Inflammatory macrophage (primary cell): ENCODE data around the gene TMEM242.
A peak's percentile ranks its signal among the peaks of the same experiment; 100 is the strongest.
"Not testable (repeated sequence)": the region's sequence is repeated elsewhere in the genome, so short reads cannot be mapped to it uniquely, and the experiment has no call there.

ENCODE experiments used
- DNase-seq, 2 donors: peaks; one replicate each; pipeline ENCODE4 v3.0.0-alpha.2; 2020 to 2022
- total RNA-seq, 18 experiments: gene quantifications; one replicate each; lab custom pipeline; 2026; ENCODE audit warnings: mixed read lengths in 6 of 18, inconsistent platforms in 2 of 18; lab: John Stamatoyannopoulos, UW

Gene TMEM242
- 3.6 to 20.5 (median 16.0) reads per million in 18 experiments for total RNA-seq

DNA sequence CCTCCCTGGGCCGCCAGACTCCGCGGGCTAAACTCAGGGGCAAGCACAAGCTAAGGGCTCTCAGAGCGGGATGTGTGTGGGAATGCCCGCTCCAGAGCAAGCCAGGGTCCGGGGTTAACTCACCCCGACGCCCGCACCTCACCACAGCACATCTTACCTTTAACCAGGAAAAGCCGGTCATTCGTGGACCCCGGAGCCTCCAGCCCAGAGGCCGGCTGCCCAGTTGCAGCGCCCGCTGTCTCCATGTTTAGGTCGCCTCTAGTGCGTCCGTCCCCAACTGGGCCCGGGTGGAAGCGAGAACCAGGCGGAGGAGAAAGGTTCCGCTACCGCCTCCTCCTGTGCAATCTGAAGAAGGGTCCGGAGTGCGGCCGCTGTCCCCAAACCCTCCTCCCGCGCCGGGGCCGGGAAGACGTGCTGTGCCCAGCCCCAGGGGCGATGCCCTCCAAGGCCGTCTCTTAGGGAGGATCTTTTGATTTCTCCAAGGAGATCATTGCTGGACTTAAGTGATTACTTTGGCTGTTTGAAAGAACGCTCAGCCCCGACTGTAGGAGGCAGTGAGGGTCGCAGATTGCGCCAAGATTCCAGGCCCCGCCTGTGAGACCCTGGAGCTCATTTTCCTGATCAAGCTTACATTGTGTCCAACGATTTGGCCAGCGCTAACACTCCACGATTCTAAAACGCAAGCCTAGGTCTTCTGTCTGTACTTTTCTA lies at the start of gene TMEM242:
Gene TMEM242 (minus strand): TSS at position 265 of the 711 bp plus-strand sequence. CDS start 20 bp downstream, at position 245.
- peak; percentile 93 to 96 for DNase-seq

DNA sequence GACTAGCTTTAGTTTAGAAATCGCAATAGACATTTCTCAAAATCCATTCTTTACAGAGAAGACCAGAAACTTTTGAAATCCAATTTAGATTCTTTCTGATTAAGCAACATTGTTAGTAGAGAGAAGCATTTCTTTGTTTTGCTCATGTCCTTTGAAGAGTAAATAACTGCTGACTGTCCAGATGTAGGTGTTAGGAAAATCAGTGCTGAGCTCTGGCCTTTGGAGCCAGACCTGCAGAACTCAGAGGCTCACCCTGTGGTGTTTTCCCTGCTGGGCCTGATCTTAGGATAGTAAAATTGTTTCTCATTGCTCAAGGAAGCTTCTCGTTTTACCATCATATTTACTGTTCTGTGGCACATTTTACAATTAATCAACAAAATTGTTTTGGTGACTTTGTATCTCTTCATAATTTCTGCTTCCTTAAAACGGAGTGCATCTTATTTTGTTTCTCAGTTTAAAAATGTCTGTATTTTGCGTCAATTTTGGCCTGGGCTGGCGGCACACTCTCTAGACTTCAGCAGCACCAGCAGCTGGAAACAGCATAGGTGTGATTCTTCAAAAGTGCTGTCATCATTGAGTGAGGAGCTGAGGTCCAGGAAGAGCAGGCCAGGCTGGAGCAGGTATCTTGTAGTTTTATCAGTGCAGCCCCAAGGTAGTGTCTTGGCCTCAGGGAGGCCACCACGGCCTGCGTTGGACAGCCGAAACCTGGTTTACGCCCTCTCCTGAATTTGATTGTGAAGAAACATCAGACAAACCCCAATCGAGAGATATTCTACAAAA lies 49.4 kb upstream of the TMEM242 start:
- DNase-seq = no peak

DNA sequence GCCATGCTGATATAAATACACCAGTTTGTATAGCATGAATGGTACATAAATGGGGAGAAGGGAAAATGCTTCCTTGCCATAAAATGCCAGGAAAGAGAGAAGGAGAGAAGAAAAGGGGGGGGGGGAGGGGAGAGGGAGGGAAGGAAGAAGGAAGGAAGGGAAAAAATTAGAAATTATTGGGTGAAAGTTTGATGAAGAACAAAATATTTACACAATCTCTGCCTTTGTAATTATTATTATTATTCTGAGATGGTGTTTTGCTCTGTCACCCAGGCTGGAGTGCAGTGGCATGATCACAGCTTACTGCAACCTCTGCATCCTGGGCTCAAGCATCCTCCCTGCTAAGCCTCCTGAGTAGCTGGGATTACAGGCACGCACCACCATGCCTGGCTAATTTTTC lies 47.4 kb upstream of the TMEM242 start:
- no peak for DNase-seq

DNA sequence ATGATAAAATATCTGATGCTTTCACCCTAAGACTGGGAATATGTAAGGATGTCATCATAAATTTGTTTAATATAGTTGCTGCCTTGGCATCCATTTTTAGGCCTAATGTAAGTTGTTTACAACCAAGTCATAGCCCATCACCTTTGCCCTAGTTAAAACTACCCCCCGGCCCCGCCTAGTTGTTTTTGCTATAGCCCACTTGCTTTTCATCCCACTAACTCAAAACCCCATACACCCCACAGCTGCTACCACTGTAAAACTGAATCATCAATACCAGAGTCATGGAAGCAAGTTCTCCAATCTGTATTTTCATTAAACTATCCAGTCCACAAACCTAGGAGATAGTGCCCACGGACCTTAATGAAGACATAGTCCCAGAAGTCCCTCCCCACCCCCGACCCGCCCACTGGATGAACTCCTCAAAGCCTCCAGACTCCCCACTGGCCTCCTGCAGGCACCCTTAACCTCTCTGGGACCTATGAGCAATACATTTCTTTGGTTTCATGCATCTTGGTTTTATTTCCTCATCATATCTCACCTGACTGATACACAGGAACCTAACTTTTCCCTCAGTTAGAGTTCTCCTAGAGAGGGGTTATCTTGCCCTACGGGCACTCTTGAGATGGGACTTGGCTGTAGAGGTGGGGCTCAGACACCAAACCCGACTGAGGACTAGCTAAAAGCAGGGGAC lies 45.2 kb upstream of the TMEM242 start:
- no peak for DNase-seq

DNA sequence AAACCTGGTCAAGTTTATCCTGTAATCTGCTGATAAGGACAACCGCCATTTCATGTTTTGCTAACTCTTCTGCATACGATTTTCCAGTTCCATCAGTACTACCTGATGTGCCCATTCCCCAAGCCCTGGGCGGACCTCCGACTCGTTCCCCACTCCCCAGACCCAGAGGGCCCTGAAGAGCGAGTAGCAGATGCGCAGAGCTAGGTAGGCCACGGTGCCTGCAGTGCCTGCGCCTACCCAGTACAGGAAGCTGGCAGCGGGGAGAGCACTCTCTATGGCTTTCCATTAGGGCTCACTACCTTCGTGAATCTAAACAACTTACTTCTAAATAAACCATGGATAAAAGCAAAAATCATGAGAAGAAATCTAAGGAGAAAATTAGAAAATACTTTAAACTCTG lies 43.3 kb upstream of the TMEM242 start:
- DNase-seq = no peak

DNA sequence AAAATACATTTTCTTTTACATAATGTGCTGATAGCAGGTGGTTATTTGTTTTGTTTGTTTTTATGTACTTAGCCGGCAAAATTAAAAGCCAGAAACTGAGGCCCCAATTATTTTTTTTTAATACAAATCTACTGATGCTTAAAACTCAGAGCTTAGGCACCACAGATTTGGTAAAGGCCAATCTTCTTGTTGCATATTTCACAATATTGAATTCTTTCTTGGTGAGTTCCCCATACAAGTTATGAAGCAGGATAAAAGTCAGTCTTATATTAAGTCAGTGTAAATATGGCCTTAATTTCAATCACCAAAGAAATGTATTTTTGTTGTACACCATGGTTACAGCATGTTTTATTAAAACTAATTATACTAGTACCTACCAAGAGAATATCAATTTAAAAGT lies 41.4 kb upstream of the TMEM242 start:
- DNase-seq = no peak

DNA sequence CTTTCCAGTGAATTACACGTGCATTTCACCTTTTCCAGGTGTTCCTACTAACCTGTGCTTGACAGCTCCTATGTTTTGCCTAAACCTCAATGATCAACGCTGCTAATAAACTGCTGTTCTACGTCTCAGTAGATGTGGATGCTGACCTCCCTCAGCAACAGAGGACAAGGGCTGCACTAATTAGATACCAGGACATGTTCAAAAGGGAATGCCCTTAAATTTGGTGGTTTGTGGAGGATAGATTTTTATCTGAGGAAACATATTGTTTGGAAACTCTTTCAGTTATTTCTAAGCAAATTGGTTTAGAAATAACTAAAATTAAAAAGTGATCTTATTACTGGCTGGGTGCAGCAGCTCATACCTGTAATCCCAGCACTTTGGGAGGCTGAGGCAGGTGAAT lies 38.6 kb upstream of the TMEM242 start:
- no peak for DNase-seq

DNA sequence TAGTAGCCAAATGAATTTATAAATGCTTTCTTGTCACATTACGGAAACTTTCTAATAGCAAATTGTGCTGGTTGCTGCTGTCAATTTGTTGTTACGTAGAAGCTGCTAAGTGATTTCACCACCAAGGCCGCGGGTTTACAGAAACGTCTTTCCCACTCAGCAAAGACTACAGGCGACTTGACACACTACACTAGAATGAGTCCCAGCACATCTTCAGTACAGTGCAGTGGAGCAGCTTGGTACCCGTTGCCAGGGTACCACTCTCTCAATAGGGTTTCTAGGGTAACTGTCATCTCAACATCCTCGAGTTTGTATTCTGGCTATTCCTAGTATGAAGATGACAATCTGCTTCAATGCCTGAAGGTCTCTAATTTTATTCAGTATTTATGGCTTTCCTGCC lies 35.0 kb upstream of the TMEM242 start:
- no peak for DNase-seq

DNA sequence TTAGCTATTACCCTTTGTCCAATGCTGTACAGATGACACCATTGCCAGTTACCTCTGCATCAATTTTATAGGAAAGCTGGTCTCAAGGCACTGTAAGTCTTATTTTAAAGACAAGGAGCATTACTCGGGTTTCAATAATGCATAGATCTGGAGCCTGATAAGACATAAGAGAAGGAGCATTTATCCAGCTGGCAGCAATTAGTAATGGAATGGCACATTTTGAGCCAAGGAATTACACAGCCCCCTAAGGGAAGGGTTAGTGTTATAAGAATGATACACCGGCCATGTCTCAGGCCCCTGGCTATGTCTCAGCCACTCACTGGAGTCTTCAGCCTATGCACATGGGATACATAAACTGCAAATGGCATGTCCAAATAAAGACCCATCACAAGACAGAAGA lies 23.1 kb upstream of the TMEM242 start:
- DNase-seq = no peak

DNA sequence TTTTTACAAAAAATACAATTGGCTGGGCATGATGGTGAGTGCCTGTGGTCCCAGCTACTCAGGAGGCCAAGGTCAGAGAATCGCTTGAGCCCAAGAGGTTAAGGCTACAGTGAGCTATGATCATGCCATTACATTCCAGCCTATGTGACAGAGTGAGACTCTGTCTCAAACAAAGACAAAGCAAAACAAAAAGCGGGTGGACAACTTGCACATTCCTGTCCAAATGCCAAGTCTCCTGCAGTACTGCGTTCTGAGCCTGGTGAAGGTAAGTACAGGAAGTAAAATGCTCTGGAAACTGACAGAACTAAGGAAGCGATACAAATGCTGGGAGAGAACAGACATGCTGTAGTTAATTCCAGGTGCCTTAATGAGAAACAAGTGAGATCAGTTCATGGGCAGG lies 20.4 kb upstream of the TMEM242 start:
- no peak for DNase-seq

DNA sequence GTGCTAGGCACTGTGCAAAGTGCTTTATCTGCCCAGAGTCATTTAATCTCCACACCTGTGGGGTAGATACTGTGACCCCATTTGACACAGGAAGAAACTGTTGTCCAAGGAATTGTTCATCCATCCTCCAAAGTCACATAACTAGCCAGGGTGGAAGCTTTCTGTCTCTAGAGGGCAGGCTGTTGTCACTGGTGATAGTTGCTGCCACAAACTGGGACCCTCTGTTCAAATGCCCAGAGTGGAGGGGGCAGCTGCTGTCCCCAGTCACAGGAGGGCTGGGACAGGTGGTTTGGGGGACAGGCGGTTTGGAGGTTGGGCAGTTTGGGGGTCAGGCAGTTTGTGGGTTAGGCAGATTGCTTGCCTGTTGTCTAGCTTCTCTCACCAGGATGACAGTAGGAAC lies 16.1 kb upstream of the TMEM242 start:
- DNase-seq = no peak

DNA sequence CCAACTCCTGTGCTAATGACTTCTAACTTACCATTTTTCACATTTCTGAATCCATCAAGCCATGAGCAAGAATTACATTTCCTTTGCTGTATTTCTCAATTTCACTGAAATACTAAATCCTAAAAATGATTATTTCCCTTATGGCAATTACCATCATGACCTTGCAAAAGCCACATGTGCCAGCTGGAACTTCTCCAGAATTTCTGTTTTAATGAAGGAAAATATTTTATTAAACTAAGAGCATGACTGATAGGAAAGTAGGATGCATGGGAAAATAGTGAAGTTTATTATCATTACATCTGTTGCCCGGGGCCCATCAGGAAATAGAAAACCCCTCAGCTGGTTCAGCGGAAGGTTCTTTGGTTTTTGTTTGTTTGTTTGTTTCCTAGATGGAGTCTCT lies 14.4 kb upstream of the TMEM242 start:
- no peak for DNase-seq

DNA sequence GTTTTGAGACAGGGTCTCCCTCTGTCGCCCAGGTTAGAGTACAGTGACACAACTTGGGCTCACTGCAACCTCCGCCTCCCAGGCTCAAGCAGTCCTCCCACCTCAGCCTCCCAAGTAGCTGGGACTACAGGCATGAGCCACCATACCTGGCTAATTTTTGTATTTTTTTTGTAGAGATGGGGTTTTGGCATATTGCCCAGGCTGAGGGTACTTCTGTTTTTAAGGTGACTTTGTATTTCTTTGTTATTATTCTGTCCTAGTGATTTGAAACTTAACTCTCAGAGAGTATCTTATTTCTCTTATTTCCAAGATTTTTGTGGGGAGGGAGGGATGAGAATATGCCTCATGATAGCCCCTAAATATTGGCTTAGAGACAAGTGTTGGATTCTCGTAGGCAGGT lies 14.0 kb upstream of the TMEM242 start:
- not testable (repeated sequence) for DNase-seq

DNA sequence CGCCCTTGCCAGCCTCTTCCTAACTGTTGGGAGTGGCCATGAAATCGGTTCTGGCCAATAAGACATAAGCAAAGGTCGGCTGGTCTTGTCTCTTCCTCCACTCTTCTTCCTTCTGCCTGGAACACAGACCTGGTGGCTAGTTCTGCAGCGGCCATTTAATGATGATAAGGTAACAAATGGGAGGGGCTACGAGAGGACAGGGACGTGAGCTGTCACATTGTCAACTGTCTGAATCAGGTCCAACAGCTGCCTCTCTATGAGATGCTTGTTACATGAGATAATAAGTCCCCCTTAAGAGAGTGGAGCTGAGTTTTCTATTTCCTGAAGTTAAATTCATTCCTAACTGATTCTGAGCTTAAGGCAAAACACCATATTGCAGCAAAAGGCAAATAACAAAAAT lies 12.5 kb upstream of the TMEM242 start:
- no peak for DNase-seq

DNA sequence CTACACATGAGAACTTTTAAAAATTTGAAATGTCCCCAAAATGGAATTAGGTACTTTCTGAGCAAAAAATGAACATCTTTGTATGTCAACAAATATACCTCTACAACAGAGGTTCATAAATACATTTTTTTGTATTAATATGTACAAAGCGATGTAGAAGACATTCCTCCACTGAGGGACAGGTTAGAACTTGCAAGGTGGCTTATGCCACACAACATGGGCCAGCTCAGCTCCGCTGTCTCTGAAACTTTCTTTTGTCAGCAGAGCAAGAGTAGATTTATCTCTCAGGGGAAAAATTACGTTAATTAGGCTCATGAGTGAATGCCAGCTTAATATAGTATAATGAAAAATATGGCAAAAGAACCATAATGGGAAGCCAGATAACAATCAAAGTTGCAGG lies 10.6 kb upstream of the TMEM242 start:
- no peak for DNase-seq

DNA sequence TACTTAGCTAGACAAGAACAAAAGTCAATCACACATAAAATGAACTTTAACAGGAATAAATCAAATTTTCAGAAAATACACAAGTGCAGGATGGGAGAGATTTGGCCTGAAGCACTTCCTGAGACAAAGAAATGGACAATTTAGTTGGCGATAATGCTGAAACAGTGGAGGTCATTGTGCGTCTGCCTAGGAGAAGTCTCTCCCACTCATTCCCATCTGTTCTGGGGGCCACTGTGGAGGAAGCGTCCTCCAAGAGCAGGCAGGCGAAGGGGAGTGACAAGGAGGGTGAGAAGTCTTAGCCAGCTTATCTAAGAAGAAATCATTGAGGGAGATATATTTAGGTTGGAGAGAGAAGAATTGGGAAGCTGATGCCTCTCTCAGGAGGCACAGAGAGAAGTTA lies 10.2 kb upstream of the TMEM242 start:
- no peak for DNase-seq

DNA sequence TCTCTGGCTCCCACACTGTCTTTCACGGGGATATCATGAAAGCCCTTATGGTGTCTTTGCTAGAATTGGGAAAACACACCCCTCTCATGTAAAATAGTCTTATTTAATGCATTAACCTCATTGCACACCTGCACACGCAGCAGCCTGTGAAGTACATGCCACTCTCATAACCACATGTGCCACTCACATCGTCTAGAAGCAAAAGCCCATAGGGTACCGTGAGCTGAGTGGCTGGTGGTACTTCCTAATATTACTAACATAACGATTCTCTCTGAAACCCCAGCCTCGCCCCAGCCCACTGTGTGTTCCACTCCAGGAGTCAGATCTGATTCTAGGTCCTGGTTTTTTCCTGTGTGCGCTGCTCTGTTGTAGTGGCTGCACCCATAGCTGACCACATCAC lies 9.5 kb upstream of the TMEM242 start:
- no peak for DNase-seq

DNA sequence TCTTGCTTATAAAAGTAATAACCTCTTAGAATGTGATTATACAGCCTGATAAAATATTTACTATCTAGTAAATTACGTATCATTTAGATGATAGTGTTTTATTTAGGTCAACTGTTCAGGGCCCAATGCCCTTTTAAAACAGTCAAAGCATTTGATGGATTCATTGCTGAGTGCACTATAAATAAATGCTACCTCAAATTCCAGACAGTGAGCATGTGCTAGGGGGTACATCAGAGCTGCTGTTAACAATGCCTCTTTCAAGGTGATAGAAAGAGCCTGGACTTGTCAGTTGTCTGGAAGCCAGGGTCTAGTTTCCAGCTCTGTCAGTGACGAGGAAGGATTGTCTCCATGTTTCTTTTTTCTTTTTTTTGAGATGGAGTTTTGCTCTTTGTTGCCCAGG lies 7.5 kb upstream of the TMEM242 start:
- no peak for DNase-seq

DNA sequence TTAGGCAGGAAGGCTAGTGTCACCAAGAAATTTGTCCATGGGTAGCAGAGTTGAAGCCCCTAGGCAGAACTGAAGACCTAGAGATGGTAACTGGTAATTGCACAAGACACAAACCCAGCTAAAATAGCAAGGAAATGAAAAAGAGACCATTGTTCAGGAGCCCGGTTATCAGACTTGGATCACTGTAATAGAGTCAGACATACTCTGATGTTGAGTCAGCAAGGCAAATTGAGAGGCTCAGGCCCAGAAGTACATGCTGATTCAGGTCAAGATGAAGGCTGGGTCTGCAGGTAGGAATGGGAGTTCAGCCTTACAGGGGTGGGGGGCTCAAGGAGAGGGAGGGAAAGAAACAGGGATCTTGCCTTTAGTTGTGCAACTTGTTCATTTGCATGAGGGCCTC lies 6.5 kb upstream of the TMEM242 start:
- no peak for DNase-seq

DNA sequence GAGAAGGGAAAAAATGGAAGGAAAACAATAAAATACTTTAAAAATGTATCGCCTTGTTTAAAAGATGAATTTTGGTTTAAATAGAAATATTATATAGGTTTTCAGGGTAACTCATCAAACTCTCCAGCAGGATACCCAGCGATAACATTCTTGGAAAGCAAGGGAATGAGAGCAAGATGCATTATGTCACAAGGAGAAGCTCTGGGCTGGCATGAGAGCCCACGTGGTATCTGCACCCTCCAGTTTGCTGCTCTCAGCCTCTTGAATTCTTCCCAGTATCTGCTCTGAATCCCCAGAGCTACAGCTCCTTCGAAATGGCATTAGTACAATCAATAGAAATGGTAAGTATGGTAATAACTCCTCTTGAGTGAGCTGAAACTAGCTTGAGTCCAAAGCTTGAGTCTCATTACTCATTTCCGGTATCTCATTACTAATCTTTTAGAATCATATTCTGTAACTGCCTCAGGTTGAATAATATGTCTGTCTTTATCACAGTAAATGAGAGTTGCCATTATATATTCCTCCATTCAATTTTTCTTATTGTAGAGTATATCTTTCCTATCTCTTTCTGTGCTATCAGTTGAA lies 4.9 kb upstream of the TMEM242 start:
- DNase-seq = no peak

DNA sequence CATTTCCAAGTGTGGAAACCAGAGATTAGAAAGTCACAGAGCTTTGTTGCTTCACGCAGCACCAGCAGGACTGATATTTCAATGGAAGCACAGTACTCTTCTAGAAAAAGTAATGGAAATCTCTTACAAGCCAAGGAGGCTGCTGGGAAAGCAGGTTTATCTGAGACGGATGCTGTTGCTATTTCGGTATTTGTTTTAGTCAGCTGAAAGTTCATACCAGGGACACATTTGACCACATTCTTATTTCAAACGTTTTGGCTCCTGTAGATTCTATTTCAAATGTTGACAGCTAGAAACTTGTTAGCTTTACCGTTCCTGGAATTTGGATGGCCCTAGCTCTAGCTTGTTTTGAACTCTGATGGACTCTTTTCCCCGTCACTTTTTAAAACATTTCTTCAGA lies 3.7 kb upstream of the TMEM242 start:
- no peak for DNase-seq

DNA sequence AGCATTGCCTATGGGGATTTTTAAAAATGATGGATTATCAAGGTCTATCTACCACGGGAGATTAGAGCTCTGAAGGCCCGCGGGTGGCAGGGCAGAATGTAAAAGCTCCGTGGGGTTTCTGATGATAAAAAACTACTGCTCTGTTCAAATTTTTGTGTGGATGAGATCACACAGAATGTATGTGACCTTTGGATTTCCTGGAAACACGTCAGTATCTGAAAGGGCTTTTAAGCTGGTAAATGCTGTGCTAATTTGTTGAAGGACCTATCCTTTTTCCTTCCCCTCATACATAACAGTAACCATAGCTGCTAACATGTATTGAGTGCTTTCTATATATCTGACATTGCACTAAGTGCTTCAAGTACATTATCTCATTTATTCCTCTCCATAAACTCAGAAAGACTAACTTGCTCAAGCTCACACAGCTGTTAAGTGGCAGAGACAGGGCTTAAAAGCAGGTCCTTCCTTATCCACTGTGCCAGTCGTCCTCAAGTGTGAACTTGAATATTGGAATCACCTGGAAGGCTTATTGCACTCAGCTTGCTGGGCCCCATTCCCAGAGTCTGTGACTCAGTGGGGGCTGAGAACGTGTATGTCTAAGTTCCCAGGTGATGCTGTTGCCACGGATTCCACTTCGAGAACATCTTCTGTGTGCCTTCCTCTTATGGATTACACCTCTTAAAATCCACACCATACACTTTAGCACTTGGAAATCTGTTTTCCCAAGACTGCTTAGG lies 1.9 kb upstream of the TMEM242 start:
- no peak for DNase-seq

DNA sequence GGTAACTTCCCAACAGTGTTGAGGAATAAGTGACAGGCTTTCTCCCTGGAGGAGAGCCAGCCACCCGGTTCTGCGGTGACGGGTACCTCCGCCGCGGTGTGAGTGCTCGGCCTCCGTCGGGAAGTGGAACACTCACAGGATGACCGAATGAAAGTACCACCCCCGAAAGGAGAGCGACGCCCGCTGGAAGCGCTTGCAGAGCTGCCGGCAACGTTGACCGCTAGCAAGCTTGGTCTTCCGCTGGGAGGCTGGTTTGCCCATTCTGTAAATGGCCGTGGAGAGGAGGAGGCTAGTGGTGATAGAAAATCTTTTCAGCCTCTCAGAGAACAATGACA lies 614 bp upstream of the TMEM242 start:
- DNase-seq = peak; percentile 71 to 84
